ENCODE measurements around the gene PON2. TPM values are rescaled to one million over a fixed set of nuclear protein-coding genes. Genes with fewer than 3 reads are reported as not detected.
A peak's percentile ranks its signal among the peaks of the same experiment; 100 is the strongest.

Gene PON2
- total and polyA plus RNA-seq, 2 of the 13 experiments (the other 11 are each of a cell fraction or from before 2014, with no cell fraction given), result 202 to 217 TPM

DNA sequence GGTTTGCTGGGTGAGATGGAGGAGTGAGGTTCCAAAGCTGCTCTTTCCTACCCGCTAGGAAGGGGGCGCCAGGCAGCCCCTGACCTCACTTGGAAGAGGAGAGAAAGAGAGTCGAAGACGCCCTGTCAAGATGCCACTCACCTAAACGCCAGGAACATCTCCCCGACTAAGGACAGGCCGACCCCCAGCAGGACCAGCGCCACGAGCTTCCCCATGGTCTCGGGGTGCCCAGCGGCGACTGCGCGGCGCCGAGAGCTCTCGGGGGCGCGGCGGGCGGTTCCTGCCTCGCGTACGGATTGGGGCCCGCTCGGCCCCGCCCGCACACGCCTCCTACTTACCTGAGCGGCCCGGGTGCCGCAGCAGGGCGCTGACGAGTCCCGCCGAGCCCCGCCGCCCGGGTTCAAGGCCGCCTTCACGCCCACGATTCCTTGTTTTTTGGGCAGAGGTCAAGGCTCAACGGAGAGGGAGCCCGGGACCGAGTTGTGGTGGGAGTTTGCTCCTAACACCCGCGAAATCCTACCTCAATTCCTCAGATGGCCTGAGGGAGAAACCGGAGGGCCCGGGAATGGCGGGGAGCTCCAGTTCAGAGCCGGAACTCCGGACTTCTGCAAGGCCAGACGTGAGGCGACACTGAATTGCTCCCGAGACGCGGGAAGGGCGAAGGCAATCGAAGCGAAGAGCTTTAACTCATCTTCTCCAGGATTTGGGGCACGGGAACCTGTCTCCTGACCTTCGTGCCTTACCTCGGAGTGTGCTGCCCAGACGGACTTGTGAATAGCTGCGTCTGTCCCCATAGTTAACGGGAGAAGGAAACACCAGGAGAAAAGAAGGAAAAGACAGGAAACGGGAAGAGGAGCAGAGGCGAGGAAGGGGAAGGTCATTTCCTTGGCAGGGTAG is 38.4 kb downstream of the PON2 start, which contains the start of gene PON3 (continued):
- TF ChIP-seq, protein P1, sequence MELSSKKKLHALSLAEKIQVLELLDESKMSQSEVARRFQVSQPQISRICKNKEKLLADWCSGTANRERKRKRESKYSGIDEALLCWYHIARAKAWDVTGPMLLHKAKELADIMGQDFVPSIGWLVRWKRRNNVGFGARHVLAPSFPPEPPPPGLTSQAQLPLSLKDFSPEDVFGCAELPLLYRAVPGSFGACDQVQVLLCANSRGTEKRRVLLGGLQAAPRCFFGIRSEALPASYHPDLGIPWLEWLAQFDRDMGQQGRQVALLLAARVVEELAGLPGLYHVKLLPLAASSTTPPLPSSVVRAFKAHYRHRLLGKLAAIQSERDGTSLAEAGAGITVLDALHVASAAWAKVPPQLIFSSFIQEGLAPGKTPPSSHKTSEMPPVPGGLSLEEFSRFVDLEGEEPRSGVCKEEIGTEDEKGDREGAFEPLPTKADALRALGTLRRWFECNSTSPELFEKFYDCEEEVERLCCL (CRISPR knock-in tag; IDR thresholded peaks at IDR 0.05; ENCODE audit: borderline replicate concordance), result no peak
- TF ChIP-seq, protein P2, sequence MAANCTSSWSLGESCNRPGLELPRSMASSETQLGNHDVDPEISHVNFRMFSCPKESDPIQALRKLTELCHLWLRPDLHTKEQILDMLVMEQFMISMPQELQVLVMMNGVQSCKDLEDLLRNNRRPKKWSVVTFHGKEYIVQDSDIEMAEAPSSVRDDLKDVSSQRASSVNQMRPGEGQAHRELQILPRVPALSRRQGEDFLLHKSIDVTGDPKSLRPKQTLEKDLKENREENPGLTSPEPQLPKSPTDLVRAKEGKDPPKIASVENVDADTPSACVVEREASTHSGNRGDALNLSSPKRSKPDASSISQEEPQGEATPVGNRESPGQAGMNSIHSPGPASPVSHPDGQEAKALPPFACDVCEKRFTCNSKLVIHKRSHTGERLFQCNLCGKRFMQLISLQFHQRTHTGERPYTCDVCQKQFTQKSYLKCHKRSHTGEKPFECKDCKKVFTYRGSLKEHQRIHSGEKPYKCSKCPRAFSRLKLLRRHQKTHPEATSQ (CRISPR knock-in tag; IDR thresholded peaks at IDR 0.05; ENCODE audit: borderline replicate concordance), result peak; percentile 18; the same call in 1 of the 2 replicates
- no peak for TF ChIP-seq CENPT (CRISPR knock-in tag; IDR thresholded peaks at IDR 0.05; ENCODE audit: low read depth)
- TF ChIP-seq IRF1 (CRISPR knock-in tag; IDR thresholded peaks at IDR 0.05; ENCODE audit: low read depth), result no peak
- no peak for TF ChIP-seq ZNF496 (CRISPR knock-in tag; IDR thresholded peaks at IDR 0.05; ENCODE audit: insufficient replicate concordance)
- TF ChIP-seq TRAFD1 (CRISPR knock-in tag; IDR thresholded peaks at IDR 0.05; ENCODE audit: borderline replicate concordance), result no peak
- 0 out of 2 replicates have a peak, but pooled peaks have one; percentile 50 for TF ChIP-seq ZNF646 (CRISPR knock-in tag; IDR thresholded peaks at IDR 0.05)
- no peak for TF ChIP-seq ZNF12 (CRISPR knock-in tag; IDR thresholded peaks at IDR 0.05)
- TF ChIP-seq ZNF354B (CRISPR knock-in tag; IDR thresholded peaks at IDR 0.05), result no peak
- 0 out of 2 replicates have a peak, but pooled peaks have one; percentile 51 for TF ChIP-seq ZNF441 (CRISPR knock-in tag; IDR thresholded peaks at IDR 0.05; ENCODE audit: borderline replicate concordance)
- TF ChIP-seq ZNF614 (CRISPR knock-in tag; IDR thresholded peaks at IDR 0.05; ENCODE audit: borderline replicate concordance), result no peak
- TF ChIP-seq ZFP62 (CRISPR knock-in tag; IDR thresholded peaks at IDR 0.05), result no peak
- TF ChIP-seq KDM3A (CRISPR knock-in tag; IDR thresholded peaks at IDR 0.05; ENCODE audit: low read depth), result no peak
- TF ChIP-seq JDP2 (CRISPR knock-in tag; IDR thresholded peaks at IDR 0.05; ENCODE audit: borderline replicate concordance), result no peak
- no peak; the same call in 1 of the 2 replicates for TF ChIP-seq KMT2B (CRISPR knock-in tag; IDR thresholded peaks at IDR 0.05)
- no peak for TF ChIP-seq ZBTB21 (CRISPR knock-in tag; IDR thresholded peaks at IDR 0.05)

Measured in HepG2 (cell line).